K562 (cell line): ENCODE results near the gene STAB1. TPM values are rescaled to one million over a fixed set of nuclear protein-coding genes. Genes with fewer than 3 reads are reported as not detected.

ENCODE experiments used
- ATAC-seq: fragments of 200-7000 bp; cut with Tn5 transposase; 3 replicates; pipeline ENCODE4 v1.9.1; 2020; ENCODE audit warnings: moderate library complexity
- BruUV-seq: library from RNA; stranded (reverse); fragments of 400-500 nt; replicated peaks from 2 replicates; lab custom pipeline; 2021; lab: Mats Ljungman, UMichigan
- CTCF ChIA-PET: fragments of 300-600 bp; formaldehyde crosslinking; extraction: SDS; loops from one replicate; lab custom pipeline; 2021; ENCODE audit warnings: low intra/inter-chr PET ratio; lab: Yijun Ruan, JAX
- POLR2A ChIA-PET: fragments of 300-600, 350-650 bp; sonication (Branson Sonifier 250); formaldehyde crosslinking; extraction: SDS; loops from one replicate; lab custom pipeline; 2021; ENCODE audit warnings: antibody characterized with exemption, inconsistent platforms; lab: Yijun Ruan, JAX
- DNase-seq, 4 experiments: peaks; one replicate each; pipeline versions ENCODE4 v3.0.0 to v3.0.0-alpha.2; 2011 to 2018; ENCODE audit warnings: low spot score in 3 of 4, mixed read lengths in 3 of 4; ENCODE audit errors: extremely low read depth in 1 of 4
- FAIRE-seq: peaks from 2 replicates; lab custom pipeline; 2011; peaks lifted over from hg19 to GRCh38; lab: Jason Lieb, UNC
- H2AFZ ChIP-seq: 2 replicates; pipeline ENCODE4 v1.6.0; 2011; ENCODE audit warnings: low read depth, low read length, control low read depth, inconsistent platforms
- H3K27ac ChIP-seq: fragments of 200-600 bp; 3 replicates; pipeline ENCODE4 v1.8.0; 2011; ENCODE audit warnings: low read depth, mild to moderate bottlenecking, control low read depth, inconsistent platforms, low read length, moderate library complexity, mixed read lengths; ENCODE audit errors: extremely low read depth
- H3K27me3 ChIP-seq, 2 experiments: fragments of 300-600 bp in 1 of 2; 2 replicates in 1 of 2; 3 replicates in 1 of 2; pipeline versions ENCODE4 v1.6.0 to v1.8.0; 2011; ENCODE audit warnings: inconsistent platforms in 2 of 2, low read length in 2 of 2, mild to moderate bottlenecking in 1 of 2, mixed read lengths in 1 of 2, moderate library complexity in 1 of 2; ENCODE audit not compliant: control insufficient read depth in 2 of 2, insufficient read depth in 2 of 2
- H3K36me3 ChIP-seq: fragments of 300-600 bp; 3 replicates; pipeline ENCODE4 v1.8.0; 2011; ENCODE audit warnings: mild to moderate bottlenecking, low read length, inconsistent platforms; ENCODE audit not compliant: control insufficient read depth, insufficient read depth
- H3K4me1 ChIP-seq, 2 experiments: fragments of 200-600 bp in 1 of 2; replicated peaks in 1 of 2; 2 replicates in 1 of 2; 3 replicates in 1 of 2; pipeline versions ENCODE4 v1.5.1 to v1.8.0; 2011; ENCODE audit warnings: inconsistent platforms in 2 of 2, low read length in 2 of 2, mild to moderate bottlenecking in 1 of 2, mixed read lengths in 1 of 2, moderate library complexity in 1 of 2; ENCODE audit not compliant: control insufficient read depth in 2 of 2, insufficient read depth in 2 of 2
- H3K4me2 ChIP-seq: 2 replicates; pipeline ENCODE4 v1.6.1; 2011; ENCODE audit warnings: low read length, control low read depth, inconsistent platforms, mixed read lengths; ENCODE audit not compliant: insufficient read depth
- H3K4me3 ChIP-seq: fragments of 200-600 bp; sonication (generic), shearing (Covaris generic); 2 replicates; pipeline ENCODE4 v1.5.1; 2016; ENCODE audit warnings: control low read depth, inconsistent platforms
- H3K79me2 ChIP-seq: fragments of 200-600 bp; 3 replicates; pipeline ENCODE4 v1.8.0; 2011; ENCODE audit warnings: low read length, inconsistent platforms; ENCODE audit not compliant: control insufficient read depth, insufficient read depth
- H3K9ac ChIP-seq, 2 experiments: 2 replicates each; pipeline versions ENCODE4 v1.6.0 to v1.6.1; 2011; ENCODE audit warnings: low read depth in 2 of 2, low read length in 2 of 2, control low read depth in 1 of 2, inconsistent platforms in 1 of 2, mild to moderate bottlenecking in 1 of 2, mixed read lengths in 1 of 2; ENCODE audit not compliant: insufficient read depth in 1 of 2
- H3K9me1 ChIP-seq: one replicate; pipeline ENCODE4 v1.6.0; 2011; ENCODE audit warnings: inconsistent platforms, mild to moderate bottlenecking, low read length, moderate library complexity; ENCODE audit not compliant: control insufficient read depth, insufficient read depth
- H3K9me3 ChIP-seq: replicated peaks from 2 replicates; pipeline ENCODE4 v1.5.1; 2011; ENCODE audit warnings: low read depth, low read length, inconsistent platforms; ENCODE audit not compliant: control insufficient read depth, insufficient read depth
- H4K20me1 ChIP-seq: replicated peaks from 2 replicates; pipeline ENCODE4 v1.6.1; 2011; ENCODE audit warnings: low read length, inconsistent platforms, mixed read lengths; ENCODE audit not compliant: control insufficient read depth, insufficient read depth
- GATA2 ChIP-seq: sonication (generic); formaldehyde crosslinking; IDR thresholded peaks from 2 replicates; pipeline ENCODE4 v1.4.0; 2020; ENCODE audit warnings: mild to moderate bottlenecking, missing genetic modification reagents
- HNRNPH1 ChIP-seq: fragments of 200-400 bp; formaldehyde crosslinking; optimal IDR thresholded peaks from 2 replicates; pipeline ENCODE3; 2017; ENCODE audit warnings: low read depth, mild to moderate bottlenecking, low read length, moderate library complexity
- KLF1 ChIP-seq: fragments of 450-650 bp; IDR thresholded peaks from 2 replicates; pipeline ENCODE4 v1.6.1; 2016; ENCODE audit warnings: missing genetic modification characterization, missing compliant biosample characterization
- NEUROD1 ChIP-seq: fragments of 150-350 bp; IDR thresholded peaks from 2 replicates; pipeline ENCODE4 v1.6.1; 2014; ENCODE audit warnings: borderline replicate concordance, low read length, low read depth; ENCODE audit not compliant: partially characterized antibody
- ZNF212 ChIP-seq: fragments of 450-650 bp; formaldehyde crosslinking; IDR thresholded peaks from 2 replicates; pipeline ENCODE4 v1.4.0; 2020; ENCODE audit warnings: mild to moderate bottlenecking
- ZNF79 ChIP-seq: fragments of 250-450 bp; sonication (Bioruptor Pico); IDR thresholded peaks from 2 replicates; pipeline ENCODE4 v1.4.0; 2020; ENCODE audit warnings: low read depth, mild to moderate bottlenecking, moderate library complexity
- WGBS: fragments of 100-300 bp; shearing (Covaris generic); methylation state at CpG from one replicate; pipeline ENCODE4 v1.1.6; 2016; ENCODE audit warnings: low coverage, mixed read lengths; ENCODE audit not compliant: insufficient coverage; ENCODE audit errors: missing lambda C conversion rate; 5-methylcytosine and 5-hydroxymethylcytosine counted together
- in situ Hi-C: fragments of 300-500 bp; cut with MboI; formaldehyde crosslinking; loops from 4 replicates; pipeline ENCODE4 v1.15.0; 2018; ENCODE audit warnings: inconsistent platforms, mixed read lengths
- intact Hi-C: fragments of 100-400 bp; cut with micrococcal nuclease; formaldehyde crosslinking; loops from 2 replicates; pipeline ENCODE4 v1.14.2; 2022
- polyA plus RNA-seq, 8 experiments: library from polyadenylated mRNA; depleted of rRNA in 4 of 8; stranded (reverse) in 5 of 8; unstranded in 3 of 8; fragments of >200 nt; fragmentation: Nextera tagmentation in 2 of 8; fragmentation: Illumina TruSeq in 1 of 8; extraction: Ambion mirVana in 2 of 8; extraction: Trizol in 1 of 8; gene quantifications; 2 replicates each; pipeline versions ENCODE4 v1.2.1 to v1.2.3, GENCODE V29; 2011 to 2014; ENCODE audit warnings: inconsistent platforms in 1 of 8, missing spikeins in 1 of 8
- total RNA-seq, 7 experiments: library from RNA; depleted of rRNA in 6 of 7; stranded (reverse); fragments of >200 nt in 6 of 7; fragmentation: Illumina TruSeq in 2 of 7; extraction: Trizol in 2 of 7; gene quantifications; 2 replicates each; pipeline versions ENCODE4 v1.2.1 to v1.2.3, GENCODE V29; 2011 to 2021; ENCODE audit warnings: low replicate concordance in 1 of 7
- TF ChIP-seq, protein P1 (sequence below): sonication (generic); formaldehyde crosslinking; IDR thresholded peaks from 2 replicates; pipeline ENCODE4 v1.8.0; 2022; ENCODE audit warnings: mild to moderate bottlenecking, missing genetic modification reagents

The STAB1 gene
- total and polyA plus RNA-seq, 9 of the 15 experiments (the other 6 are each of a cell fraction or from before 2014, with no cell fraction given) = 0.20 to 3.9 (median 1.2) TPM

DNA sequence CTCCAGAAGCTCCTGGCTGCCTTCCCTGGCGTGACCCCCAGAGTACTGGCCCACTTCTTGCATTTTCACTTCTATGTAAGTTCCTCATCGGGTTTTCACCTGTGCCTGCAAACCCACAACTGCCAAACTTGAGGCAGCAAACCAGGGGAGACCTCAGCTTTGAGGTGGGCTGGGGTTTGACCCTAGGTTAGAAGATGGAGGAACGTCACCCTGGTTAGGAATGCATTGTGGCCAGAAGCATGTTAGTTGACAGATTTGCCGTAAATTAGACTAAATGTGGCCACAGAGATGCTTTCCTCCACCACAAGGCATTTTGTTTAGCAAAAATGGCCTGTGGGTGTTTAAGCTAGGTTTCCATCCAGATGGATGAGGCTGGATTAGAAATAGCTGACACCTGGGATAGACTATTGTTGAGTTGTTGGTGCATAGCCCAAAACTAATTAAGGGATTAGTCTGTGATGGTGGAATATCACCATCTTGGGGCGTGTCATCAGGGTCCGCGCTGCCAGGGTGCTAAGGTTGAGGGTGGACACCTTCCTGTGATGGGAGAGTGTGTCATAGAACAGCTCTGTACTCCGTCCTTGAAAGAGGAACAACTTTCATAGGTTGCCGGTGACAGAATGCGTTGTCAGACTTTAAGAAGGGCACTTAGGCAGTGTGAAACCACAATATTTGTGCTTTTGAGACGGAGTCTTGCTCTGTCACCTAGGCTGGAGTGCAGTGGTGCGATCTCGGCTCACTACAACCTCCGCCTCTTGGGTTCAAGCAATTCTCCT is 36.2 kb upstream of the STAB1 start:
- H3K4me1 ChIP-seq = peaks cover 19 to 21% of the 10 kb centered on the region in 2 experiments; a peak in 4 of 5 replicates
- no peaks in the 10 kb centered on the region for H4K20me1 ChIP-seq
- no peak overlapping the region for H3K9ac ChIP-seq
- H3K4me2 ChIP-seq = no peak overlapping the region
- H2AFZ ChIP-seq = no peak overlapping the region
- H3K4me3 ChIP-seq = no peak overlapping the region
- ChIA-PET CTCF (no interaction called here), POLR2A (interaction anchor here (0.5 to 1.9 kb wide), 6 partner anchors 9 to 529 kb away, joined by 3 to 7 read pairs (median 4); no protein-coding TSS in a partner anchor)
- no peak for FAIRE-seq
- H3K27ac ChIP-seq = no peak overlapping the region
- peaks cover 53% of the 10 kb centered on the region; the same call in 2 of the 3 replicates for H3K36me3 ChIP-seq
- no TSS peak for BruUV-seq
- no peak for ATAC-seq
- H3K9me1 ChIP-seq = no peaks in the 10 kb centered on the region
- DNase-seq = no peak
- peaks cover 28% of the 10 kb centered on the region for H3K79me2 ChIP-seq
- intact Hi-C loops = loop anchor here (10.0 kb wide), 1 partner anchor 226 kb away; the partner anchor contains the start of genes GNL3 and PBRM1
- H3K9me3 ChIP-seq = no peaks in the 10 kb centered on the region
- no peaks in the 10 kb centered on the region for H3K27me3 ChIP-seq
- WGBS = 96% methylated on average over 10 of the region's 14 CpGs
- in situ Hi-C loops = no loop called here
- TF ChIP-seq NEUROD1 (no peak), HNRNPH1 (no peak), ZNF79 (CRISPR knock-in tag) (no peak), KLF1 (no peak), ZNF212 (no peak), GATA2 (CRISPR knock-in tag) (no peak)
- TF ChIP-seq, protein P1, sequence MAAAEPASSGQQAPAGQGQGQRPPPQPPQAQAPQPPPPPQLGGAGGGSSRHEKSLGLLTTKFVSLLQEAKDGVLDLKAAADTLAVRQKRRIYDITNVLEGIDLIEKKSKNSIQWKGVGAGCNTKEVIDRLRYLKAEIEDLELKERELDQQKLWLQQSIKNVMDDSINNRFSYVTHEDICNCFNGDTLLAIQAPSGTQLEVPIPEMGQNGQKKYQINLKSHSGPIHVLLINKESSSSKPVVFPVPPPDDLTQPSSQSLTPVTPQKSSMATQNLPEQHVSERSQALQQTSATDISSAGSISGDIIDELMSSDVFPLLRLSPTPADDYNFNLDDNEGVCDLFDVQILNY (CRISPR knock-in tag) = no peak
